H9 (cell line): ENCODE results near the gene OR1L4. TPM values are rescaled to one million over a fixed set of nuclear protein-coding genes. Genes with fewer than 3 reads are reported as not detected.

Source experiments
- DNase-seq: peaks from one replicate; pipeline ENCODE4 v3.0.0-alpha.2; 2017
- H2AFZ ChIP-seq: one replicate; pipeline ENCODE4 v1.6.1; 2013; ENCODE audit warnings: mild to moderate bottlenecking, low read length, control low read depth, moderate library complexity
- H2AK5ac ChIP-seq: 2 replicates; pipeline ENCODE4 v1.6.1; 2013; ENCODE audit warnings: low read length, control low read depth, mixed read lengths; ENCODE audit not compliant: insufficient read length
- H2BK120ac ChIP-seq: one replicate; pipeline ENCODE4 v1.6.1; 2013; ENCODE audit warnings: low read depth, mild to moderate bottlenecking, low read length, control low read depth, inconsistent platforms; ENCODE audit not compliant: poor library complexity, severe bottlenecking
- H2BK12ac ChIP-seq: 2 replicates; pipeline ENCODE4 v1.6.1; 2013; ENCODE audit warnings: low read length, control low read depth, mixed read lengths, low read depth; ENCODE audit not compliant: insufficient read length
- H2BK15ac ChIP-seq: 2 replicates; pipeline ENCODE4 v1.6.1; 2013; ENCODE audit warnings: low read depth, low read length, control low read depth
- H2BK20ac ChIP-seq: one replicate; pipeline ENCODE4 v1.6.1; 2013; ENCODE audit warnings: low read depth, mild to moderate bottlenecking, low read length, control low read depth, inconsistent platforms; ENCODE audit not compliant: poor library complexity, severe bottlenecking
- H2BK5ac ChIP-seq: 2 replicates; pipeline ENCODE4 v1.6.1; 2013; ENCODE audit warnings: low read length, control low read depth, mixed read lengths; ENCODE audit not compliant: insufficient read length
- H3K14ac ChIP-seq: 2 replicates; pipeline ENCODE4 v1.6.1; 2013; ENCODE audit warnings: low read length, control low read depth; ENCODE audit not compliant: insufficient read depth
- H3K18ac ChIP-seq: 2 replicates; pipeline ENCODE4 v1.6.1; 2013; ENCODE audit warnings: low read depth, mild to moderate bottlenecking, mixed read lengths, low read length, control low read depth; ENCODE audit not compliant: insufficient read length
- H3K23ac ChIP-seq: 2 replicates; pipeline ENCODE4 v1.6.1; 2013; ENCODE audit warnings: low read length, control low read depth, mixed read lengths, low read depth; ENCODE audit not compliant: insufficient read length
- H3K23me2 ChIP-seq: 2 replicates; pipeline ENCODE4 v1.6.1; 2013; ENCODE audit warnings: low read depth, mild to moderate bottlenecking, mixed read lengths, low read length, control low read depth; ENCODE audit not compliant: insufficient read length, poor library complexity, severe bottlenecking
- H3K27ac ChIP-seq: 2 replicates; pipeline ENCODE4 v1.5.1; 2013; ENCODE audit warnings: low read length, control low read depth, mixed read lengths, low read depth; ENCODE audit not compliant: insufficient read length
- H3K27me3 ChIP-seq: 2 replicates; pipeline ENCODE4 v1.6.1; 2013; ENCODE audit warnings: low read length, control low read depth, inconsistent platforms; ENCODE audit not compliant: insufficient read depth
- H3K4ac ChIP-seq: 2 replicates; pipeline ENCODE4 v1.6.1; 2013; ENCODE audit warnings: low read depth, mild to moderate bottlenecking, control low read depth, inconsistent platforms, low read length, moderate library complexity
- H3K4me1 ChIP-seq: 2 replicates; pipeline ENCODE4 v1.6.1; 2013; ENCODE audit warnings: low read length, control low read depth, inconsistent platforms; ENCODE audit not compliant: insufficient read depth
- H3K4me2 ChIP-seq: 2 replicates; pipeline ENCODE4 v1.6.1; 2013; ENCODE audit warnings: low read length, control low read depth, mixed read lengths; ENCODE audit not compliant: insufficient read length, insufficient read depth
- H3K56ac ChIP-seq: 2 replicates; pipeline ENCODE4 v1.6.1; 2013; ENCODE audit warnings: low read depth, mild to moderate bottlenecking, mixed read lengths, low read length, control low read depth; ENCODE audit not compliant: insufficient read length
- H3K79me1 ChIP-seq: 2 replicates; pipeline ENCODE4 v1.6.1; 2013; ENCODE audit warnings: low read depth, mild to moderate bottlenecking, moderate library complexity, low read length, control low read depth, inconsistent platforms; ENCODE audit not compliant: insufficient read depth, poor library complexity, severe bottlenecking
- H3K79me2 ChIP-seq: 2 replicates; pipeline ENCODE4 v1.6.1; 2013; ENCODE audit warnings: low read length, control low read depth, inconsistent platforms; ENCODE audit not compliant: insufficient read depth
- H3K9ac ChIP-seq: 2 replicates; pipeline ENCODE4 v1.6.1; 2013; ENCODE audit warnings: low read length, control low read depth, mixed read lengths; ENCODE audit not compliant: insufficient read length; ENCODE audit errors: extremely low read depth
- H3K9me3 ChIP-seq: one replicate; pipeline ENCODE4 v1.6.1; 2013; ENCODE audit warnings: low read depth, low read length, inconsistent platforms; ENCODE audit not compliant: control insufficient read depth
- H3T11ph ChIP-seq: one replicate; pipeline ENCODE4 v1.6.1; 2013; ENCODE audit warnings: mild to moderate bottlenecking, low read length, control low read depth, inconsistent platforms
- H4K20me1 ChIP-seq: one replicate; pipeline ENCODE4 v1.6.1; 2013; ENCODE audit not compliant: control insufficient read depth, insufficient read length, insufficient read depth
- H4K5ac ChIP-seq: 2 replicates; pipeline ENCODE4 v1.6.1; 2013; ENCODE audit warnings: low read depth, mild to moderate bottlenecking, mixed read lengths, low read length, control low read depth; ENCODE audit not compliant: insufficient read length
- H4K8ac ChIP-seq: replicated peaks from 2 replicates; pipeline ENCODE4 v1.6.1; 2013; ENCODE audit warnings: low read length, control low read depth, mixed read lengths, low read depth; ENCODE audit not compliant: insufficient read length
- H4K91ac ChIP-seq: 2 replicates; pipeline ENCODE4 v1.6.1; 2013; ENCODE audit warnings: low read depth, mild to moderate bottlenecking, moderate library complexity, mixed read lengths, low read length, control low read depth; ENCODE audit not compliant: insufficient read length
- H3K27ac Mint-ChIP-seq, 3 experiments: 2 replicates in 2 of 3; 3 replicates in 1 of 3; pipeline ENCODE4 v1.8.0; 2020 to 2021; ENCODE audit warnings: mixed read lengths in 3 of 3, mild to moderate bottlenecking in 1 of 3, moderate library complexity in 1 of 3
- H3K27me3 Mint-ChIP-seq: 2 replicates; pipeline ENCODE4 v1.8.0; 2021; ENCODE audit warnings: low read depth, mild to moderate bottlenecking, moderate library complexity, mixed read lengths
- H3K36me3 Mint-ChIP-seq, 3 experiments: 2 replicates in 2 of 3; 3 replicates in 1 of 3; pipeline ENCODE4 v1.8.0; 2020 to 2021; ENCODE audit warnings: low read depth in 3 of 3, mixed read lengths in 3 of 3; ENCODE audit not compliant: insufficient read depth in 1 of 3
- H3K4me1 Mint-ChIP-seq, 2 experiments: 2 replicates each; pipeline ENCODE4 v1.8.0; 2020; ENCODE audit warnings: mixed read lengths in 2 of 2
- H3K4me3 Mint-ChIP-seq, 2 experiments: 2 replicates in 1 of 2; 3 replicates in 1 of 2; pipeline ENCODE4 v1.8.0; 2020 to 2021; ENCODE audit warnings: mild to moderate bottlenecking in 2 of 2, mixed read lengths in 2 of 2, moderate library complexity in 1 of 2
- H3K9me3 Mint-ChIP-seq, 2 experiments: 2 replicates in 1 of 2; 3 replicates in 1 of 2; pipeline ENCODE4 v1.8.0; 2020; ENCODE audit warnings: mild to moderate bottlenecking in 2 of 2, mixed read lengths in 2 of 2, moderate library complexity in 1 of 2
- CTCF ChIP-seq: fragments of 200-600 bp; sonication (generic); conservative IDR thresholded peaks from 3 replicates; pipeline ENCODE4 v1.8.0; 2021; ENCODE audit warnings: antibody characterized with exemption, mild to moderate bottlenecking
- WGBS: extraction: QIAGEN DNeasy Blood & Tissue Kit; methylation state at CpG from one replicate; pipeline ENCODE4 v1.1.7; 2013; ENCODE audit warnings: missing lambda C conversion rate, low lambda C conversion rate, mixed read lengths; ENCODE audit not compliant: insufficient read length; ENCODE audit errors: extremely low coverage; 5-methylcytosine and 5-hydroxymethylcytosine counted together
- total RNA-seq: library from RNA; stranded (reverse); gene quantifications from 2 replicates; pipeline ENCODE4 v1.2.1, GENCODE V29; 2021

The OR1L4 gene
- total RNA-seq, 1 experiment from 2014 or later = not detected

- H4K8ac ChIP-seq = no peak overlapping the region
- H3K79me2 ChIP-seq = no peaks in the 10 kb centered on the region
- no peaks in the 10 kb centered on the region for H3K23me2 ChIP-seq
- no peak for DNase-seq
- H3K4me1 ChIP-seq = no peaks in the 10 kb centered on the region
- H3K27me3 Mint-ChIP-seq = no peaks in the 10 kb centered on the region
- H3K27me3 ChIP-seq = no peaks in the 10 kb centered on the region
- H2AK5ac ChIP-seq = no peak overlapping the region
- H3K79me1 ChIP-seq = no peaks in the 10 kb centered on the region
- H3K14ac ChIP-seq = no peak overlapping the region
- no peak overlapping the region for H3K27ac ChIP-seq
- H2BK20ac ChIP-seq = no peak overlapping the region
- H4K91ac ChIP-seq = no peak overlapping the region
- peaks cover 66% of the 10 kb centered on the region for H3K9me3 ChIP-seq
- H2BK12ac ChIP-seq = no peak overlapping the region
- no peak overlapping the region for H2BK15ac ChIP-seq
- H3K56ac ChIP-seq = no peak overlapping the region
- no peak overlapping the region for H3K4me2 ChIP-seq
- no peak overlapping the region for H3T11ph ChIP-seq
- H4K20me1 ChIP-seq = no peaks in the 10 kb centered on the region
- H3K4ac ChIP-seq = no peak overlapping the region
- H3K9me3 Mint-ChIP-seq = peaks cover 73 to 78% of the 10 kb centered on the region in 2 experiments
- WGBS = no CpG with 5 or more reads among the region's 4 CpGs
- TF ChIP-seq CTCF = no peak
- H3K36me3 Mint-ChIP-seq = peaks cover 0 to 12% (median 2%) of the 10 kb centered on the region in 3 experiments; a peak in 3 of 7 replicates
- H3K18ac ChIP-seq = no peak overlapping the region
- no peak overlapping the region for H3K4me3 Mint-ChIP-seq
- H4K5ac ChIP-seq = no peak overlapping the region
- H3K4me1 Mint-ChIP-seq = no peaks in the 10 kb centered on the region
- no peak overlapping the region for H3K9ac ChIP-seq
- no peak overlapping the region for H2AFZ ChIP-seq
- no peak overlapping the region for H3K27ac Mint-ChIP-seq
- no peak overlapping the region for H2BK5ac ChIP-seq
- H2BK120ac ChIP-seq = no peak overlapping the region
- no peak overlapping the region for H3K23ac ChIP-seq
Measured at GRCh38 chr9:122719218-122719617, 4.6 kb upstream of the OR1L4 start.
